CD14-positive monocyte (primary cell): ENCODE data around the gene AKAP9. TPM values are rescaled to one million over a fixed set of nuclear protein-coding genes. Genes with fewer than 3 reads are reported as not detected.
"Not testable (repeated sequence)": the region's sequence is repeated elsewhere in the genome, so short reads cannot be mapped to it uniquely, and the experiment has no call there.

Source experiments
- DNase-seq, 3 donors: peaks; one replicate each; pipeline ENCODE4 v3.0.0-alpha.2; 2011 to 2022
- H2AFZ ChIP-seq: 2 replicates; pipeline ENCODE4 v1.6.0; 2012; ENCODE audit warnings: mild to moderate bottlenecking, low read depth, low read length, inconsistent platforms; ENCODE audit not compliant: insufficient read depth, poor library complexity, severe bottlenecking
- H3K27ac ChIP-seq, 2 donors: 1 replicate in 1 of 2; 2 replicates in 1 of 2; pipeline ENCODE4 v1.5.1; 2012 to 2013; ENCODE audit warnings: low read length in 2 of 2, control low read depth in 1 of 2, inconsistent platforms in 1 of 2, low read depth in 1 of 2, mild to moderate bottlenecking in 1 of 2
- H3K27me3 ChIP-seq, 2 donors: one replicate each; pipeline versions ENCODE4 v1.6.0 to v1.6.1; 2011 to 2013; ENCODE audit warnings: low read length in 2 of 2; ENCODE audit not compliant: control insufficient read depth in 2 of 2, insufficient read depth in 2 of 2
- H3K36me3 ChIP-seq, 2 donors: replicated peaks in 1 of 2; 1 replicate in 1 of 2; 2 replicates in 1 of 2; pipeline versions ENCODE4 v1.5.1 to v1.6.1; 2012 to 2013; ENCODE audit warnings: low read length in 2 of 2, control low read depth in 1 of 2, inconsistent platforms in 1 of 2, mild to moderate bottlenecking in 1 of 2; ENCODE audit not compliant: insufficient read depth in 2 of 2, control insufficient read depth in 1 of 2
- H3K4me1 ChIP-seq, 2 donors: 1 replicate in 1 of 2; 2 replicates in 1 of 2; pipeline versions ENCODE4 v1.5.1 to v1.6.1; 2012 to 2013; ENCODE audit warnings: low read length in 2 of 2, control low read depth in 1 of 2, inconsistent platforms in 1 of 2, mild to moderate bottlenecking in 1 of 2, moderate library complexity in 1 of 2; ENCODE audit not compliant: insufficient read depth in 2 of 2, control insufficient read depth in 1 of 2
- H3K4me2 ChIP-seq: replicated peaks from 2 replicates; pipeline ENCODE3; 2012; ENCODE audit warnings: low read length, moderate library complexity, mild to moderate bottlenecking; ENCODE audit not compliant: poor library complexity, severe bottlenecking; ENCODE audit errors: extremely low read depth
- H3K4me3 ChIP-seq, 3 experiments: fragments of 200-600 bp in 1 of 3; sonication (generic) in 1 of 3; replicated peaks in 1 of 3; 1 replicate in 2 of 3; 2 replicates in 1 of 3; pipeline ENCODE4 v1.5.1; 2011 to 2013; ENCODE audit warnings: low read length in 3 of 3, mild to moderate bottlenecking in 3 of 3, control low read depth in 2 of 3, low read depth in 2 of 3, inconsistent platforms in 1 of 3, moderate library complexity in 1 of 3
- H3K79me2 ChIP-seq: 2 replicates; pipeline ENCODE4 v1.6.0; 2012; ENCODE audit warnings: mild to moderate bottlenecking, control low read depth, inconsistent platforms, low read length, moderate library complexity; ENCODE audit not compliant: insufficient read depth
- H3K9ac ChIP-seq: 2 replicates; pipeline ENCODE4 v1.6.0; 2017; ENCODE audit warnings: low read length, mild to moderate bottlenecking; ENCODE audit not compliant: insufficient read depth, poor library complexity, severe bottlenecking
- H3K9me3 ChIP-seq, 2 donors: replicated peaks in 1 of 2; 1 replicate in 1 of 2; 2 replicates in 1 of 2; pipeline versions ENCODE4 v1.5.1 to v1.6.1; 2012 to 2013; ENCODE audit warnings: low read length in 2 of 2, control low read depth in 1 of 2; ENCODE audit not compliant: control insufficient read depth in 1 of 2, insufficient read depth in 1 of 2
- H4K20me1 ChIP-seq: 2 replicates; pipeline ENCODE4 v1.6.0; 2012; ENCODE audit warnings: mild to moderate bottlenecking, low read length, control low read depth, moderate library complexity; ENCODE audit not compliant: insufficient read depth
- H3K27ac Mint-ChIP-seq, 7 donors: one replicate each; pipeline ENCODE4 v1.8.0; 2020; ENCODE audit warnings: mild to moderate bottlenecking in 7 of 7, mixed read lengths in 7 of 7, moderate library complexity in 6 of 7, inconsistent platforms in 2 of 7
- H3K27me3 Mint-ChIP-seq, 3 donors: one replicate each; pipeline ENCODE4 v1.8.0; 2021 to 2022; ENCODE audit warnings: low read depth in 3 of 3, mild to moderate bottlenecking in 3 of 3, mixed read lengths in 3 of 3, moderate library complexity in 3 of 3, inconsistent platforms in 1 of 3
- H3K36me3 Mint-ChIP-seq, 2 donors: one replicate each; pipeline ENCODE4 v1.8.0; 2020; ENCODE audit warnings: mixed read lengths in 2 of 2, inconsistent platforms in 1 of 2, mild to moderate bottlenecking in 1 of 2
- H3K4me1 Mint-ChIP-seq: one replicate; pipeline ENCODE4 v1.8.0; 2020; ENCODE audit warnings: mild to moderate bottlenecking, mixed read lengths
- H3K4me3 Mint-ChIP-seq, 2 donors: one replicate each; pipeline ENCODE4 v1.8.0; 2020; ENCODE audit warnings: mild to moderate bottlenecking in 2 of 2, mixed read lengths in 2 of 2, moderate library complexity in 1 of 2
- H3K9me3 Mint-ChIP-seq, 7 donors: one replicate each; pipeline ENCODE4 v1.8.0; 2020 to 2022; ENCODE audit warnings: mixed read lengths in 7 of 7, mild to moderate bottlenecking in 6 of 7, moderate library complexity in 6 of 7, inconsistent platforms in 2 of 7
- CTCF ChIP-seq: fragments of 200-600 bp; IDR thresholded peaks from one replicate; pipeline ENCODE4 v1.8.0; 2022; ENCODE audit warnings: antibody characterized with exemption, mild to moderate bottlenecking
- WGBS: methylation state at CpG from one replicate; pipeline ENCODE4 v1.1.5; 2013; ENCODE audit warnings: missing lambda C conversion rate; ENCODE audit not compliant: insufficient coverage; 5-methylcytosine and 5-hydroxymethylcytosine counted together
- intact Hi-C, 2 donors: fragments of 100-400 bp; cut with micrococcal nuclease; formaldehyde crosslinking; loops; one replicate each; pipeline versions ENCODE4 v1.15.0 to v1.15.1; 2023
- polyA plus RNA-seq, 3 donors: library from polyadenylated mRNA; depleted of rRNA in 1 of 3; unstranded in 2 of 3; stranded (reverse) in 1 of 3; fragments of 300-500 nt in 2 of 3; fragments of >200 nt in 1 of 3; fragmentation: Illumina TruSeq in 2 of 3; gene quantifications; 1 replicate in 2 of 3; 2 replicates in 1 of 3; pipeline ENCODE4 v1.2.3, GENCODE V29; 2012 to 2021

AKAP9 gene
- polyA plus RNA-seq, 3 donors, result 1.5 to 23.3 (median 7.3) TPM

DNA sequence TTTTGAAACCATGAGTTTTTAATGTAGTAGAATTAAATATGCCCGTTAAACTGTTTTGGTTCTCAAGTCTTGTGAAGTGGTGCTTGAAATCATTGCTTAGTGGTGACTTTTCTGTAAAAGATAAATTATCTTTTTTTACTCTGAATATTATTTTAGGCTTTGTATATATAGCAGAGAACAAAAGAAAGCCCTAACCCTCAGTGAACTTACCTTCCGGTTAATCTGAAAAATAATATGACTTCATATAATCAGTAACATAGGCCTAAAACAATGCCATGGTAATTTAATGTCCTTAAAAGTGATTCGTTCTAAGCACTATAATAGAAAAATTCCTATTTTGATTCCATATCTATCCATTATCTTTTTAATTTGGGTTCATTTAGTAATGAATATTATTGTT is 21.8 kb downstream of the AKAP9 start:
- Mint-ChIP-seq H3K36me3 (peaks cover 2 to 14% of the 10 kb centered on the region in 2 donors), H3K9me3 (peaks cover 0 to 7% (median 0%) of the 10 kb centered on the region in 7 donors), H3K4me3 (no peak overlapping the region), H3K4me1 (peaks cover 6% of the 10 kb centered on the region), H3K27ac (no peak overlapping the region), H3K27me3 (no peaks in the 10 kb centered on the region)
- no peak for TF ChIP-seq CTCF
- H3K4me3 ChIP-seq, result no peak overlapping the region
- H3K4me2 ChIP-seq, result no peak overlapping the region
- peaks cover 70% of the 10 kb centered on the region for H3K79me2 ChIP-seq
- intact Hi-C loops, result no loop called here
- H4K20me1 ChIP-seq, result peaks cover 45% of the 10 kb centered on the region
- no peak overlapping the region for H2AFZ ChIP-seq
- no CpG with 5 or more reads among the region's 3 CpGs for WGBS
- no peak for DNase-seq
- no peaks in the 10 kb centered on the region for H3K36me3 ChIP-seq
- no peak overlapping the region for H3K27ac ChIP-seq
- no peaks in the 10 kb centered on the region for H3K27me3 ChIP-seq
- H3K4me1 ChIP-seq, result no peaks in the 10 kb centered on the region
- H3K9me3 ChIP-seq, result no peaks in the 10 kb centered on the region
- no peak overlapping the region for H3K9ac ChIP-seq

DNA sequence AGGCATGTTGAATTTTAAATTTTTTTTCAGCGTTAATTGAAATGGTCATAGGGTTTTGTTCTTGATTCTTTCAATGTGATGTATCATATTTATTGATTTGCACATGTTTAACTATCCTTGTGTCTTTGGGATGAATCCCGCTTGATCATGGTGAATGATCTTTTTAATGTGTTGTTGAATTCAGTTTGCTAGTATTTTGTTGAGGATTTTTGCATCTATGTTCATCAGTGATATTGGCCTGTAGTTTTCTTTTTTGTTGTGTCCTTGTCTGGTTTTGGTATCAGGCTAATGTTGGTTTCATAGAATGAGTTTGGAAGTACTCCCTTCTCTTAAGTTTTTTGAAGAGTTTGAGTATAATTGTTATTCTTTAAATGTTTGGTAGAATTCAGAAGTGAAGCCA is 26.9 kb downstream of the AKAP9 start:
- Mint-ChIP-seq H3K36me3 (peaks cover 4 to 16% of the 10 kb centered on the region in 2 donors), H3K4me1 (peaks cover 12% of the 10 kb centered on the region)
- H3K4me1 ChIP-seq, H3K27ac ChIP-seq, H3K27me3 Mint-ChIP-seq, H3K4me3 Mint-ChIP-seq, H2AFZ ChIP-seq, intact Hi-C loops, H3K27ac Mint-ChIP-seq, H3K9me3 Mint-ChIP-seq, H3K36me3 ChIP-seq, DNase-seq, H3K4me2 ChIP-seq, H3K4me3 ChIP-seq, H3K9ac ChIP-seq, H3K9me3 ChIP-seq, H3K27me3 ChIP-seq: not testable (repeated sequence)
- Histone ChIP-seq H3K79me2 (peaks cover 82% of the 10 kb centered on the region), H4K20me1 (peaks cover 65% of the 10 kb centered on the region)
- 100% methylated on average over 1 of the region's 2 CpGs for WGBS
